Measurements from ENCODE around the gene NACA2. TPM values are rescaled to one million over a fixed set of nuclear protein-coding genes. Genes with fewer than 3 reads are reported as not detected.
"Not testable (repeated sequence)": the region's sequence is repeated elsewhere in the genome, so short reads cannot be mapped to it uniquely, and the experiment has no call there.

NACA2 gene
- total and polyA plus RNA-seq, 8 donors, result 1.5 to 6.4 (median 2.3) TPM; not detected in 2

DNA sequence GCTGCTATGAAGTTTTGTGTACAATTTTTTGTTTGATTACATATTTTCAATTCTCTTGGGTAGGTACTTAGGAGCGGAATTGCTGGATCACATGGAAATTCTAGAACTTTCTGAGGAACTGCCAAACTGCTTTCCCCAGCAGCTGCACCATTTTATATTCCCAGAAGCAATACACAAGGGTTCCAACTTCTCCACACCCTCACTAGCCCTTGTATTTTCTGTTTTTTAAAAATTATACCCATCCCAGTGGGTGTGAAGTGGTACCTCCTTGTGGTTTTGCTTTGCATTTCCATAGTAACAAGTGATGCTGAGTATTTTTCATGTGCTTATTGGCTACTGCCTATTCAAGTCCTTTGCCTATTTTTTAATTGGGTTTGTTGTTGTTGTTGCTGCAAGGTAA is 20.9 kb downstream of the NACA2 start:
- no peak for DNase-seq
- Histone ChIP-seq H3K27me3 (no peaks in the 10 kb centered on the region), H3K9me3 (no peaks in the 10 kb centered on the region), H3K36me3 (no peaks in the 10 kb centered on the region), H3K4me3 (no peak overlapping the region), H3K4me1 (no peaks in the 10 kb centered on the region), H3K27ac (no peak overlapping the region)
- intact Hi-C loops (cut with DNase I), result no loop called here
- no peak for ATAC-seq
- TF ChIP-seq, protein P1, sequence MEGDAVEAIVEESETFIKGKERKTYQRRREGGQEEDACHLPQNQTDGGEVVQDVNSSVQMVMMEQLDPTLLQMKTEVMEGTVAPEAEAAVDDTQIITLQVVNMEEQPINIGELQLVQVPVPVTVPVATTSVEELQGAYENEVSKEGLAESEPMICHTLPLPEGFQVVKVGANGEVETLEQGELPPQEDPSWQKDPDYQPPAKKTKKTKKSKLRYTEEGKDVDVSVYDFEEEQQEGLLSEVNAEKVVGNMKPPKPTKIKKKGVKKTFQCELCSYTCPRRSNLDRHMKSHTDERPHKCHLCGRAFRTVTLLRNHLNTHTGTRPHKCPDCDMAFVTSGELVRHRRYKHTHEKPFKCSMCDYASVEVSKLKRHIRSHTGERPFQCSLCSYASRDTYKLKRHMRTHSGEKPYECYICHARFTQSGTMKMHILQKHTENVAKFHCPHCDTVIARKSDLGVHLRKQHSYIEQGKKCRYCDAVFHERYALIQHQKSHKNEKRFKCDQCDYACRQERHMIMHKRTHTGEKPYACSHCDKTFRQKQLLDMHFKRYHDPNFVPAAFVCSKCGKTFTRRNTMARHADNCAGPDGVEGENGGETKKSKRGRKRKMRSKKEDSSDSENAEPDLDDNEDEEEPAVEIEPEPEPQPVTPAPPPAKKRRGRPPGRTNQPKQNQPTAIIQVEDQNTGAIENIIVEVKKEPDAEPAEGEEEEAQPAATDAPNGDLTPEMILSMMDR (IDR thresholded peaks at IDR 0.05), result no peak

DNA sequence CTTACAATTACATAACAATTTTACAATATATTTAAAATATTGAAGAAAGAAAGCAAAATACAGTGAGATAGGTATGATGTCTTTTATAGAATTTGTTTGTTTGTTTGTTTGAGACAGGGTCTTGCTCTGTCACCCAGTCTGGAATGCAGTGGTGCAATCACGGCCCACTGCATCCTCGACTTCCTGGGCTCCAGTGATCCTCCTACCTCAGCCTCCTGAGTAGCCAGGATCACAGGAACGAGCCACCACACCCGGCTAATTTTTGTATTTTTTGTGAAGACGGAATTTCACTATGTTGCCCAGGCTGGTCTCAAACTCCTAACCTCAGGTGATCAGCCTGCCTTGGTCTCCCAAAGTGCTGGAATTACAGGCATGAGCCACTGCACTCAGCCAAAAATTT is 21.5 kb downstream of the NACA2 start:
- H3K36me3 ChIP-seq; intact Hi-C loops (cut with DNase I); DNase-seq; H3K9me3 ChIP-seq; ATAC-seq; H3K27ac ChIP-seq; H3K4me1 ChIP-seq; H3K27me3 ChIP-seq; H3K4me3 ChIP-seq: not testable (repeated sequence)

DNA sequence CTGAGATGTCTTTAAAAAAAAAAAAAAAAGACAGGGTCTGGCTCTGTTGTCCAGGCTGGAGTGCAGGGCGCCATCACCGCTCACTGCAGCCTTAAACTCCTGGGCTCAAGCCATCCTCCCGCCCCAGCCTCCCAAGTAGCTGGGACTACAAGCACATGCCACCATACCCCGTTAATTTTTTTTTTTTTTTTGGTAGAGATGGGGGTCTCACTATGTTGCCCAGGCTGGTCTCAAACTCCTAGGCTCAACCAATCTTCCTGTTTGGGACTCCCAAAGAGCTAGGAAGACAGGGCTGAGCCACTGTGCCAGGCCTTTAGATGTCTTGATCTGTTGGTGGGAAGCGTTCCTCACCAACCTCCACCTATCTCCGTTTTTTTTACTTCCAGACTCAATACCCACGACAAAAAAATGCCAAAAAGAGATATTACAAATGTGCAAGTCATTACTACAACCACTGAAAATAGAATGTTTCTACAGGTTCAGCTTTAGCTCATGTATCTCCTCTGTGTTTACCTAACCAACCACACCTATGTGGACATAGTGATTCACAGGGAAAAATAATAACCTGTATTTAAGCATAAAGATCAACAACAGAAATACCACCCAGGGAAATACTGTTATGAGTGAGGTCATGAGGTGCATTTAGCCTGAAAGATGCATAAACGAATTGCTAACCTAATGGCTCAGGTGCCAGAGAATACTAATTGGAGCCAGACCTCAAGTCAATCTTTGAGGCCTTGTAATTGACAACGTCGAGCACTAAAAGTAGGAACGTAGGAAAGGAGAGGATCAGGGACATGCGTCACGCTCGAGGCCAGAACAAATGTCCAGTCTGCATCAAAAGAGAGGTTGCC is 22.6 kb downstream of the NACA2 start:
- no peak for DNase-seq

DNA sequence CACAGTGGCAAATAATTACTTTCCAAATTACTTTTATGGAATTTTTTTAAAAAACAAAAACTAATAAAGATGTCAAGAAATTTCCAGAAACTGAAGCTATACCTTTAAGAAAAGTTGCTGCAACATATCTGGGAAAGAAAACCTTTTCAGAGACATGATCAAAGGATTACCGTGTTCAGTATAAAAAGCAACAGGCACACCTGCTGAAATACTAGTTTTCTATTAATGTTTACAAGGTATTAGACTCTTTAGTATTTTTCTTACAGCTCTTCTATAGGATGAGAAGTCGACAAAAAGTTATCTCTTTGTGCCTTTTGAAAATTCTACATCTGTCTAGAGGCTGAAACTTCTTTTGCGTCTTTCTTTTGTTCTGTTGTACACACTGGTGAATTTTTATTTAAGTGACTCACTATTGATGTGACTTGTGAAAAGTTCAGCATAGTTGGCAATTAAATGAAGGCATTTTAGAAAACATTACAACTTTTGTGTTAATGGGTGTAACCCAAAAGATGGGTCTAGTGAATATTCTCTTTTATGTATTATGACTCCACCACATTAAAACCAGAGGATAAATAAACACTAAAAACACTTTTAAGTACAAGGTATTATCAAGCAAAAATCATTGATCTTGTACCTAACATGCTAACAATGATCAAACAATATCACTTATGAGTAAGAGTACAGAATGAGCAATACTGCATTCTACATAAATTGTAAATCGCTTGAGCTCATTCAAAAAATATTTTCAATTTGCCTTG is 23.8 kb downstream of the NACA2 start:
- ATAC-seq (no peak), DNase-seq (no peak)
- intact Hi-C loops (cut with DNase I), result no loop called here
- Histone ChIP-seq H3K27me3 (no peaks in the 10 kb centered on the region), H3K36me3 (no peaks in the 10 kb centered on the region), H3K4me1 (no peaks in the 10 kb centered on the region), H3K27ac (no peak overlapping the region), H3K9me3 (no peaks in the 10 kb centered on the region), H3K4me3 (no peak overlapping the region)
- TF ChIP-seq, protein P1 (IDR thresholded peaks at IDR 0.05), result no peak

More for the DNA sequence above, 22.6 kb downstream of the NACA2 start:
- no peak for ATAC-seq
- H3K4me3 ChIP-seq, result no peak overlapping the region
- intact Hi-C loops (cut with DNase I), result no loop called here
- no peaks in the 10 kb centered on the region for H3K9me3 ChIP-seq
- H3K27me3 ChIP-seq, result no peaks in the 10 kb centered on the region
- TF ChIP-seq, protein P1 (IDR thresholded peaks at IDR 0.05), result no peak
- H3K27ac ChIP-seq, result no peak overlapping the region
- no peaks in the 10 kb centered on the region for H3K4me1 ChIP-seq
- no peaks in the 10 kb centered on the region for H3K36me3 ChIP-seq

DNA sequence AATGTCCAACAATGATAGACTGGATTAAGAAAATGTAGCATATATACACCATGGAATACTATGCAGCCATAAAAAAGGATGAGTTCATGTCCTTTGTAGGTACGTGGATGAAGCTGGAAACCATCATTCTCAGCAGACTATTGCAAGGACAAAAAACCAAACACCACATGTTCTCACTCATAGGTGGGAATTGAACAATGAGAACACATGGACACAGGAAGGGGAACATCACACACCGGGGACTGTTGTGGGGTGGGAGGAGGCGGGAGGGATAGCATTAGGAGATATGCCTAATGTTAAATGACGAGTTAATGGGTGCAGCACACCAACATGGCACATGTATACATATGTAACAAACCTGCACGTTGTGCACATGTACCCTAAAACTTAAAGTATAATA is 24.6 kb downstream of the NACA2 start:
- H3K4me3 ChIP-seq; H3K9me3 ChIP-seq; intact Hi-C loops (cut with DNase I); H3K27me3 ChIP-seq; DNase-seq; H3K4me1 ChIP-seq; H3K27ac ChIP-seq; H3K36me3 ChIP-seq; ATAC-seq: not testable (repeated sequence)

DNA sequence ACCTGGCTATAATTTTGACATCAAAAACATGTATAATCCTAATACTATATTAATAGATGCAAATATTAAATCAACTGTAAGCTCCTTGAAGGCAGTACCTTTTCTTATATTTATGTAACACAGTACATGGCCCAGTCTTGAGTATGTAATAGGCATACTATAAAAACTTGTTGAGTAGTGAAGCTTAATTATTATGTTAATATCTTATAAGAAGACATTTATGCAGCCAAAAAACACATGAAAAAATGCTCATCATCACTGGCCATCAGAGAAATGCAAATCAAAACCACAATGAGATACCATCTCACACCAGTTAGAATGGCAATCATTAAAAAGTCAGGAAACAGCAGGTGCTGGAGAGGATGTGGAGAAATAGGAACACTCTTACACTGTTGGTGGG is 25.2 kb downstream of the NACA2 start:
- ATAC-seq; H3K27ac ChIP-seq; H3K36me3 ChIP-seq; DNase-seq; H3K27me3 ChIP-seq; H3K9me3 ChIP-seq; intact Hi-C loops (cut with DNase I); H3K4me3 ChIP-seq; H3K4me1 ChIP-seq: not testable (repeated sequence)

All from left lung (tissue), 10 donors.